HepG2 (cell line): ENCODE results near the gene BAG3. TPM values are rescaled to one million over a fixed set of nuclear protein-coding genes. Genes with fewer than 3 reads are reported as not detected.

Experiments used
- AHR ChIP-seq: IDR thresholded peaks from 2 replicates; pipeline ENCODE4 v1.6.1; 2018; ENCODE audit warnings: missing genetic modification reagents, missing compliant biosample characterization
- GABPB1 ChIP-seq: IDR thresholded peaks from 2 replicates; pipeline ENCODE4 v1.6.1; 2016; ENCODE audit warnings: mild to moderate bottlenecking, missing genetic modification reagents, moderate library complexity, missing compliant biosample characterization
- ISL2 ChIP-seq: sonication (generic); formaldehyde crosslinking; IDR thresholded peaks from 2 replicates; pipeline ENCODE4 v1.5.0; 2020; ENCODE audit warnings: missing genetic modification reagents
- MAFG ChIP-seq: sonication (generic); formaldehyde crosslinking; IDR thresholded peaks from 2 replicates; pipeline ENCODE4 v1.5.1; 2020; ENCODE audit warnings: mild to moderate bottlenecking, missing genetic modification reagents
- MEIS2 ChIP-seq: sonication (generic); formaldehyde crosslinking; IDR thresholded peaks from 2 replicates; pipeline ENCODE4 v1.9.0; 2021; ENCODE audit warnings: mild to moderate bottlenecking, missing genetic modification reagents
- RCOR2 ChIP-seq: IDR thresholded peaks from 2 replicates; pipeline ENCODE4 v1.6.1; 2016; ENCODE audit warnings: missing biosample characterization, missing genetic modification reagents
- THAP11 ChIP-seq: IDR thresholded peaks from 2 replicates; pipeline ENCODE4 v1.6.1; 2016; ENCODE audit warnings: missing biosample characterization, missing genetic modification reagents
- TP53 ChIP-seq: sonication (generic); formaldehyde crosslinking; conservative IDR thresholded peaks from 2 replicates; pipeline ENCODE4 v1.4.0; 2020; ENCODE audit warnings: missing genetic modification reagents
- ZFP82 ChIP-seq: sonication (generic); formaldehyde crosslinking; IDR thresholded peaks from 2 replicates; pipeline ENCODE4 v1.5.1; 2020; ENCODE audit warnings: mild to moderate bottlenecking, missing genetic modification reagents, borderline replicate concordance
- ZNF12 ChIP-seq: sonication (generic); formaldehyde crosslinking; IDR thresholded peaks from 2 replicates; pipeline ENCODE4 v1.5.0; 2020; ENCODE audit warnings: missing genetic modification reagents
- ZNF546 ChIP-seq: sonication (generic); formaldehyde crosslinking; conservative IDR thresholded peaks from 2 replicates; pipeline ENCODE4 v1.8.1; 2023; ENCODE audit warnings: mild to moderate bottlenecking, missing genetic modification reagents
- ZNF737 ChIP-seq: sonication (generic); formaldehyde crosslinking; IDR thresholded peaks from 2 replicates; pipeline ENCODE4 v1.5.0; 2020; ENCODE audit warnings: missing genetic modification reagents, mild to moderate bottlenecking, borderline replicate concordance
- ZNF891 ChIP-seq: sonication (generic); formaldehyde crosslinking; IDR thresholded peaks from 2 replicates; pipeline ENCODE4 v1.5.0; 2020; ENCODE audit warnings: mild to moderate bottlenecking, missing genetic modification reagents
- polyA plus RNA-seq, 8 experiments: library from polyadenylated mRNA; depleted of rRNA in 3 of 8; stranded (reverse) in 7 of 8; unstranded in 1 of 8; fragments of >200 nt; fragmentation: Illumina TruSeq in 4 of 8; extraction: Trizol in 4 of 8; gene quantifications; 2 replicates each; pipeline versions ENCODE4 v1.2.1 to v1.2.3, GENCODE V29; 2011 to 2016; ENCODE audit warnings: low read depth in 4 of 8, missing spikeins in 1 of 8, mixed read lengths in 1 of 8; ENCODE audit not compliant: insufficient read depth in 1 of 8
- total RNA-seq, 5 experiments: library from RNA; depleted of rRNA; stranded (reverse); fragments of >200 nt; fragmentation: Illumina TruSeq; extraction: Trizol; gene quantifications; 2 replicates each; pipeline ENCODE4 v1.2.3, GENCODE V29; 2016; ENCODE audit warnings: low read depth in 1 of 5
- TF ChIP-seq, protein P1 (sequence below): sonication (generic); formaldehyde crosslinking; IDR thresholded peaks from 2 replicates; pipeline ENCODE4 v1.5.0; 2020; ENCODE audit warnings: mild to moderate bottlenecking, missing genetic modification reagents, borderline replicate concordance
- TF ChIP-seq, protein P2 (sequence below): conservative IDR thresholded peaks from 2 replicates; pipeline ENCODE4 v1.6.1; 2018; ENCODE audit warnings: missing genetic modification reagents
- TF ChIP-seq, protein P3 (sequence below): sonication (generic); formaldehyde crosslinking; IDR thresholded peaks from 2 replicates; pipeline ENCODE4 v1.5.0; 2020; ENCODE audit warnings: mild to moderate bottlenecking, missing genetic modification reagents

Gene BAG3
- total and polyA plus RNA-seq, 2 of the 13 experiments (the other 11 are each of a cell fraction or from before 2014, with no cell fraction given) = 2.9 to 6.7 TPM

DNA sequence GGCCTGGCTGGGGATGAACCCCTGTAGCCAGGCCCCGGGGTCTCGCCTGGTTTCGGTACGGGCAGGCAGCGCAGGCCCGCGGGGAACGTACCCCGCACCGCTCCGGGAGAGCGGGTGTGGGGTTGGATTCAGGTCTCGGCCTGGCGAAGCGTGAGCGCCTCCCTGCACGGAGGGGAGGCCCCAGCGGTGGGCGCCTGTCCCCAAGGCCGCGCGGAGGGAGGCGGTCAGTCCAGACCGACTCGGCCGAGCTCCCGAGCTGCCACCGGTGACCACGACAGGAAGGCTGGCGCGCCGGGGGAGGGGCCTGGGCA, 74.3 kb downstream of the BAG3 start (continued):
- TF ChIP-seq, protein P1, sequence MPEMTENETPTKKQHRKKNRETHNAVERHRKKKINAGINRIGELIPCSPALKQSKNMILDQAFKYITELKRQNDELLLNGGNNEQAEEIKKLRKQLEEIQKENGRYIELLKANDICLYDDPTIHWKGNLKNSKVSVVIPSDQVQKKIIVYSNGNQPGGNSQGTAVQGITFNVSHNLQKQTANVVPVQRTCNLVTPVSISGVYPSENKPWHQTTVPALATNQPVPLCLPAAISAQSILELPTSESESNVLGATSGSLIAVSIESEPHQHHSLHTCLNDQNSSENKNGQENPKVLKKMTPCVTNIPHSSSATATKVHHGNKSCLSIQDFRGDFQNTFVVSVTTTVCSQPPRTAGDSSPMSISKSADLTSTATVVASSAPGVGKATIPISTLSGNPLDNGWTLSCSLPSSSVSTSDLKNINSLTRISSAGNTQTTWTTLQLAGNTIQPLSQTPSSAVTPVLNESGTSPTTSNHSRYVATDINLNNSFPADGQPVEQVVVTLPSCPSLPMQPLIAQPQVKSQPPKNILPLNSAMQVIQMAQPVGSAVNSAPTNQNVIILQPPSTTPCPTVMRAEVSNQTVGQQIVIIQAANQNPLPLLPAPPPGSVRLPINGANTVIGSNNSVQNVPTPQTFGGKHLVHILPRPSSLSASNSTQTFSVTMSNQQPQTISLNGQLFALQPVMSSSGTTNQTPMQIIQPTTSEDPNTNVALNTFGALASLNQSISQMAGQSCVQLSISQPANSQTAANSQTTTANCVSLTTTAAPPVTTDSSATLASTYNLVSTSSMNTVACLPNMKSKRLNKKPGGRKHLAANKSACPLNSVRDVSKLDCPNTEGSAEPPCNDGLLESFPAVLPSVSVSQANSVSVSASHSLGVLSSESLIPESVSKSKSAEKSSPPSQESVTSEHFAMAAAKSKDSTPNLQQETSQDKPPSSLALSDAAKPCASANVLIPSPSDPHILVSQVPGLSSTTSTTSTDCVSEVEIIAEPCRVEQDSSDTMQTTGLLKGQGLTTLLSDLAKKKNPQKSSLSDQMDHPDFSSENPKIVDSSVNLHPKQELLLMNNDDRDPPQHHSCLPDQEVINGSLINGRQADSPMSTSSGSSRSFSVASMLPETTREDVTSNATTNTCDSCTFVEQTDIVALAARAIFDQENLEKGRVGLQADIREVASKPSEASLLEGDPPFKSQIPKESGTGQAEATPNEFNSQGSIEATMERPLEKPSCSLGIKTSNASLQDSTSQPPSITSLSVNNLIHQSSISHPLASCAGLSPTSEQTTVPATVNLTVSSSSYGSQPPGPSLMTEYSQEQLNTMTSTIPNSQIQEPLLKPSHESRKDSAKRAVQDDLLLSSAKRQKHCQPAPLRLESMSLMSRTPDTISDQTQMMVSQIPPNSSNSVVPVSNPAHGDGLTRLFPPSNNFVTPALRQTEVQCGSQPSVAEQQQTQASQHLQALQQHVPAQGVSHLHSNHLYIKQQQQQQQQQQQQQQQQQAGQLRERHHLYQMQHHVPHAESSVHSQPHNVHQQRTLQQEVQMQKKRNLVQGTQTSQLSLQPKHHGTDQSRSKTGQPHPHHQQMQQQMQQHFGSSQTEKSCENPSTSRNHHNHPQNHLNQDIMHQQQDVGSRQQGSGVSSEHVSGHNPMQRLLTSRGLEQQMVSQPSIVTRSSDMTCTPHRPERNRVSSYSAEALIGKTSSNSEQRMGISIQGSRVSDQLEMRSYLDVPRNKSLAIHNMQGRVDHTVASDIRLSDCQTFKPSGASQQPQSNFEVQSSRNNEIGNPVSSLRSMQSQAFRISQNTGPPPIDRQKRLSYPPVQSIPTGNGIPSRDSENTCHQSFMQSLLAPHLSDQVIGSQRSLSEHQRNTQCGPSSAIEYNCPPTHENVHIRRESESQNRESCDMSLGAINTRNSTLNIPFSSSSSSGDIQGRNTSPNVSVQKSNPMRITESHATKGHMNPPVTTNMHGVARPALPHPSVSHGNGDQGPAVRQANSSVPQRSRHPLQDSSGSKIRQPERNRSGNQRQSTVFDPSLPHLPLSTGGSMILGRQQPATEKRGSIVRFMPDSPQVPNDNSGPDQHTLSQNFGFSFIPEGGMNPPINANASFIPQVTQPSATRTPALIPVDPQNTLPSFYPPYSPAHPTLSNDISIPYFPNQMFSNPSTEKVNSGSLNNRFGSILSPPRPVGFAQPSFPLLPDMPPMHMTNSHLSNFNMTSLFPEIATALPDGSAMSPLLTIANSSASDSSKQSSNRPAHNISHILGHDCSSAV = 0 out of 2 replicates have a peak, but pooled peaks have one; percentile 58
- no peak for TF ChIP-seq TP53 (CRISPR knock-in tag)
- TF ChIP-seq AHR (CRISPR knock-in tag) = peak; percentile 84; the same call in 1 of the 2 replicates
- peak; percentile 88 for TF ChIP-seq GABPB1 (CRISPR knock-in tag)
- TF ChIP-seq ZNF546 (CRISPR knock-in tag) = peak; percentile 74; the same call in 1 of the 2 replicates
- peak; percentile 30; the same call in 1 of the 2 replicates for TF ChIP-seq ISL2 (CRISPR knock-in tag)
- peak; percentile 3; the same call in 1 of the 2 replicates for TF ChIP-seq MEIS2 (CRISPR knock-in tag)
- TF ChIP-seq ZNF891 (CRISPR knock-in tag) = no peak
- no peak for TF ChIP-seq ZNF737
- TF ChIP-seq THAP11 (CRISPR knock-in tag) = no peak
- no peak for TF ChIP-seq MAFG (CRISPR knock-in tag)
- TF ChIP-seq, protein P2, sequence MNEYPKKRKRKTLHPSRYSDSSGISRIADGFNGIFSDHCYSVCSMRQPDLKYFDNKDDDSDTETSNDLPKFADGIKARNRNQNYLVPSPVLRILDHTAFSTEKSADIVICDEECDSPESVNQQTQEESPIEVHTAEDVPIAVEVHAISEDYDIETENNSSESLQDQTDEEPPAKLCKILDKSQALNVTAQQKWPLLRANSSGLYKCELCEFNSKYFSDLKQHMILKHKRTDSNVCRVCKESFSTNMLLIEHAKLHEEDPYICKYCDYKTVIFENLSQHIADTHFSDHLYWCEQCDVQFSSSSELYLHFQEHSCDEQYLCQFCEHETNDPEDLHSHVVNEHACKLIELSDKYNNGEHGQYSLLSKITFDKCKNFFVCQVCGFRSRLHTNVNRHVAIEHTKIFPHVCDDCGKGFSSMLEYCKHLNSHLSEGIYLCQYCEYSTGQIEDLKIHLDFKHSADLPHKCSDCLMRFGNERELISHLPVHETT (CRISPR knock-in tag) = peak; percentile 86
- TF ChIP-seq ZNF12 = no peak; the same call in 1 of the 2 replicates
- TF ChIP-seq RCOR2 (CRISPR knock-in tag) = no peak
- peak; percentile 94 for TF ChIP-seq ZFP82 (CRISPR knock-in tag)
- TF ChIP-seq, protein P3, sequence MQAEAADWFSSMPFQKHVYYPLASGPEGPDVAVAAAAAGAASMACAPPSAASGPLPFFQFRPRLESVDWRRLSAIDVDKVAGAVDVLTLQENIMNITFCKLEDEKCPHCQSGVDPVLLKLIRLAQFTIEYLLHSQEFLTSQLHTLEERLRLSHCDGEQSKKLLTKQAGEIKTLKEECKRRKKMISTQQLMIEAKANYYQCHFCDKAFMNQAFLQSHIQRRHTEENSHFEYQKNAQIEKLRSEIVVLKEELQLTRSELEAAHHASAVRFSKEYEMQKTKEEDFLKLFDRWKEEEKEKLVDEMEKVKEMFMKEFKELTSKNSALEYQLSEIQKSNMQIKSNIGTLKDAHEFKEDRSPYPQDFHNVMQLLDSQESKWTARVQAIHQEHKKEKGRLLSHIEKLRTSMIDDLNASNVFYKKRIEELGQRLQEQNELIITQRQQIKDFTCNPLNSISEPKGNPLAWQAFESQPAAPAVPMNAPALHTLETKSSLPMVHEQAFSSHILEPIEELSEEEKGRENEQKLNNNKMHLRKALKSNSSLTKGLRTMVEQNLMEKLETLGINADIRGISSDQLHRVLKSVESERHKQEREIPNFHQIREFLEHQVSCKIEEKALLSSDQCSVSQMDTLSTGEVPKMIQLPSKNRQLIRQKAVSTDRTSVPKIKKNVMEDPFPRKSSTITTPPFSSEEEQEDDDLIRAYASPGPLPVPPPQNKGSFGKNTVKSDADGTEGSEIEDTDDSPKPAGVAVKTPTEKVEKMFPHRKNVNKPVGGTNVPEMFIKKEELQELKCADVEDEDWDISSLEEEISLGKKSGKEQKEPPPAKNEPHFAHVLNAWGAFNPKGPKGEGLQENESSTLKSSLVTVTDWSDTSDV (CRISPR knock-in tag) = no peak
